Trophoblast cell (in vitro differentiated cells and primary cell): ENCODE data around the gene RNF180.

Source experiments
- DNase-seq, 2 donors: peaks; one replicate each; pipeline ENCODE4 v3.0.0-alpha.2; 2016
- H2AFZ ChIP-seq: 2 replicates; pipeline ENCODE4 v1.6.1; 2013; ENCODE audit warnings: low read length, moderate library complexity, mild to moderate bottlenecking; ENCODE audit not compliant: insufficient read depth, poor library complexity
- H2AK5ac ChIP-seq: 2 replicates; pipeline ENCODE4 v1.6.1; 2013; ENCODE audit warnings: mild to moderate bottlenecking, low read length
- H2BK120ac ChIP-seq: 2 replicates; pipeline ENCODE4 v1.6.1; 2013; ENCODE audit warnings: low read length, mild to moderate bottlenecking, moderate library complexity; ENCODE audit not compliant: insufficient read depth, poor library complexity
- H2BK12ac ChIP-seq: 2 replicates; pipeline ENCODE4 v1.6.1; 2013; ENCODE audit warnings: mild to moderate bottlenecking, low read length, moderate library complexity
- H2BK5ac ChIP-seq: 2 replicates; pipeline ENCODE4 v1.6.1; 2013; ENCODE audit warnings: low read length, low read depth, moderate library complexity, mild to moderate bottlenecking; ENCODE audit not compliant: poor library complexity
- H3K14ac ChIP-seq: 2 replicates; pipeline ENCODE4 v1.6.1; 2013; ENCODE audit warnings: mild to moderate bottlenecking, low read length
- H3K18ac ChIP-seq: 2 replicates; pipeline ENCODE4 v1.6.1; 2013; ENCODE audit warnings: mild to moderate bottlenecking, low read length
- H3K23ac ChIP-seq: 2 replicates; pipeline ENCODE4 v1.6.1; 2013; ENCODE audit warnings: low read length
- H3K27ac ChIP-seq: 2 replicates; pipeline ENCODE4 v1.5.1; 2013; ENCODE audit warnings: low read depth, mild to moderate bottlenecking, inconsistent platforms, low read length, moderate library complexity
- H3K27me3 ChIP-seq: 2 replicates; pipeline ENCODE4 v1.6.1; 2013; ENCODE audit warnings: inconsistent platforms, mild to moderate bottlenecking, low read length, moderate library complexity; ENCODE audit not compliant: insufficient read depth
- H3K36me3 ChIP-seq, 2 experiments: 1 replicate in 1 of 2; 2 replicates in 1 of 2; pipeline ENCODE4 v1.6.1; 2013; ENCODE audit warnings: low read length in 2 of 2, mild to moderate bottlenecking in 2 of 2, moderate library complexity in 1 of 2; ENCODE audit not compliant: insufficient read depth in 2 of 2, control insufficient read depth in 1 of 2
- H3K4ac ChIP-seq: 2 replicates; pipeline ENCODE4 v1.6.1; 2013; ENCODE audit warnings: low read depth, mild to moderate bottlenecking, low read length, moderate library complexity
- H3K4me1 ChIP-seq, 2 experiments: 1 replicate in 1 of 2; 2 replicates in 1 of 2; pipeline ENCODE4 v1.6.1; 2013; ENCODE audit warnings: low read length in 2 of 2, mild to moderate bottlenecking in 2 of 2, moderate library complexity in 1 of 2; ENCODE audit not compliant: insufficient read depth in 2 of 2, control insufficient read depth in 1 of 2
- H3K4me2 ChIP-seq: 2 replicates; pipeline ENCODE4 v1.6.1; 2013; ENCODE audit warnings: inconsistent platforms, mild to moderate bottlenecking, low read length, moderate library complexity
- H3K4me3 ChIP-seq: 2 replicates; pipeline ENCODE4 v1.5.1; 2013; ENCODE audit warnings: mild to moderate bottlenecking, low read depth, low read length, inconsistent platforms
- H3K79me1 ChIP-seq: one replicate; pipeline ENCODE4 v1.6.1; 2013; ENCODE audit warnings: low read length
- H3K79me2 ChIP-seq: 2 replicates; pipeline ENCODE4 v1.6.1; 2013; ENCODE audit warnings: low read length, mild to moderate bottlenecking; ENCODE audit not compliant: control insufficient read depth, insufficient read depth, poor library complexity
- H3K9ac ChIP-seq: 2 replicates; pipeline ENCODE4 v1.6.1; 2013; ENCODE audit warnings: mild to moderate bottlenecking, low read length
- H3K9me3 ChIP-seq: 2 replicates; pipeline ENCODE4 v1.6.1; 2013; ENCODE audit warnings: low read depth, mild to moderate bottlenecking, control low read depth, inconsistent platforms, low read length; ENCODE audit not compliant: insufficient read depth
- H4K12ac ChIP-seq: 2 replicates; pipeline ENCODE4 v1.6.1; 2013; ENCODE audit warnings: low read depth, mild to moderate bottlenecking, low read length, moderate library complexity
- H4K8ac ChIP-seq: 2 replicates; pipeline ENCODE4 v1.6.1; 2013; ENCODE audit warnings: low read depth, mild to moderate bottlenecking, low read length, moderate library complexity
- H4K91ac ChIP-seq: one replicate; pipeline ENCODE4 v1.6.1; 2013; ENCODE audit warnings: low read depth, mild to moderate bottlenecking, low read length, moderate library complexity
- WGBS: extraction: QIAGEN DNeasy Blood & Tissue Kit; methylation state at CpG from one replicate; pipeline ENCODE4 v1.1.7; 2013; ENCODE audit warnings: missing lambda C conversion rate; ENCODE audit not compliant: insufficient read length, insufficient coverage; ENCODE audit errors: extremely low coverage; 5-methylcytosine and 5-hydroxymethylcytosine counted together

Gene RNF180

DNA sequence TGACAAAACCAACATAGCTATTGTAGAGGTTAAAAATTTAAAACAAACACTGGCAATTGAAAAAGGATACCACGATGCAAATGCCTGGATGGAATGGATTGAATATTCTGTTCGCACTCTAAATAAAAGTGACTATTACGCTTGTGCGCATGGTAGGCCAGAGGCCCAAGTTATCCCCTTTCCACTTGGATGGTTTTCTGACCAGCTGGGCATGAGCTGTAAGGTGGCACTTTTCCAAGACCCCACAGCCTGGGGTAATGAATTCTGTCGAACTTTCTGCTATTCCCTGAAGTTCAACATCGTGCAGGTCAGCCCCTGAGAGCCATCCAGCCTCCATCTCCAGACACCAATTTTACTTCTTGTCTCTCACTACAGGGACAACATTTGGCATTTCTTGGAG is 5.4 kb upstream of the RNF180 start:
- Histone ChIP-seq H3K18ac (no peak overlapping the region), H3K79me1 (no peaks in the 10 kb centered on the region), H3K4me2 (no peak overlapping the region), H3K36me3 (no peaks in the 10 kb centered on the region), H2BK12ac (no peak overlapping the region), H2AK5ac (no peak overlapping the region), H2AFZ (no peak overlapping the region), H3K4ac (no peak overlapping the region), H3K4me1 (no peaks in the 10 kb centered on the region), H3K4me3 (no peak overlapping the region), H4K91ac (no peak overlapping the region), H2BK5ac (no peak overlapping the region), H3K23ac (no peak overlapping the region), H3K27ac (no peak overlapping the region), H4K8ac (no peak overlapping the region), H2BK120ac (no peak overlapping the region), H3K9ac (no peak overlapping the region), H3K14ac (no peak overlapping the region), H3K9me3 (no peaks in the 10 kb centered on the region), H3K79me2 (no peaks in the 10 kb centered on the region), H4K12ac (no peak overlapping the region), H3K27me3 (peaks cover 3% of the 10 kb centered on the region)
- no peak for DNase-seq
- WGBS = no CpG with 5 or more reads among the region's 6 CpGs

DNA sequence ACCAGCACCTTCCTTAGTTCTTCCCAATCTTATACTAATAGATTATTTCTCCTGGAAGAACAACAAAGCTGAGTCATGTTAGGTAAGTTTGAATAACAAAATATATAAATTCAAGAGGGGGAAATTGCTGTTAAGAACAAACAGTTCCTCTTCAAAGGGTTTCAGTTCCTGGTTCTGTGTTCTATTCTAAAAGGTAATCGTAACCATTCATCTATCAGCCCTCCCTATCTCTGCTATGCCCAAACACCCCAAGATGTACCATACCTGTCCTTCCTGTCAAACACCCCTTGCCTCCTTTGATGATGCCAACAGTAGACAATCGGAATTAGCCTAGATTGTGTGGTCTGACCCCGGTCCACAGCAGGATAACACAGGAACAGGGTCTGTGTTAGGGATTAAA is 4.2 kb upstream of the RNF180 start:
- Histone ChIP-seq H3K9ac (no peak overlapping the region), H2AK5ac (no peak overlapping the region), H3K4me3 (no peak overlapping the region), H4K8ac (no peak overlapping the region), H3K79me2 (peaks cover 7% of the 10 kb centered on the region), H3K79me1 (peaks cover 6% of the 10 kb centered on the region), H3K14ac (no peak overlapping the region), H2BK12ac (no peak overlapping the region), H4K12ac (no peak overlapping the region), H4K91ac (no peak overlapping the region), H3K4ac (no peak overlapping the region), H3K27ac (no peak overlapping the region), H3K4me2 (no peak overlapping the region), H2BK120ac (no peak overlapping the region), H3K9me3 (no peaks in the 10 kb centered on the region), H3K36me3 (no peaks in the 10 kb centered on the region), H2BK5ac (no peak overlapping the region), H3K4me1 (no peaks in the 10 kb centered on the region), H2AFZ (no peak overlapping the region), H3K18ac (no peak overlapping the region), H3K27me3 (peaks cover 8% of the 10 kb centered on the region), H3K23ac (no peak overlapping the region)
- WGBS = no CpG with 5 or more reads among the region's 3 CpGs
- no peak for DNase-seq

DNA sequence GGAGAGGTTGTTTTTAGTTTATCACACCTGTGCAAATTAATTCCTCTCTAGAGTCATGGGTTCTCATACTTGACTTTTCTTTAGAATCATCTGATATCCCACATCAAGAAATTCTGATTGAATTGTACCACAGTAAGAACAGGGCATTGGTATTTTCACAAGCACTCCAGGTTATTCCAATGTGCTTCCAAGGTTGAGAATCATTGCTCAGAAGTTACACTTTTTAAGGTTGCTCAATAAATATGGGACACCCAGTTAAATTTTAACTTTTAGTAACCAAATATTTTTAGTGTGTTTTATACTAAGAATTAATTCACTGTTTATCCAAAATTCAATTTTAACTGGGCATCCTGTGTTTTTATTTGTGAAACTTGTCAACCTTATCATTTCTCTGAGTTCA is 2.5 kb upstream of the RNF180 start:
- Histone ChIP-seq H3K79me2 (peaks cover 7% of the 10 kb centered on the region), H3K4ac (no peak overlapping the region), H4K91ac (no peak overlapping the region), H3K79me1 (peaks cover 6% of the 10 kb centered on the region), H2BK120ac (no peak overlapping the region), H3K27me3 (peaks cover 8% of the 10 kb centered on the region), H3K14ac (no peak overlapping the region), H3K9me3 (no peaks in the 10 kb centered on the region), H3K36me3 (no peaks in the 10 kb centered on the region), H2BK12ac (no peak overlapping the region), H3K18ac (no peak overlapping the region), H4K12ac (no peak overlapping the region), H2AFZ (no peak overlapping the region), H3K27ac (no peak overlapping the region), H3K4me3 (no peak overlapping the region), H3K4me2 (no peak overlapping the region), H2BK5ac (no peak overlapping the region), H4K8ac (no peak overlapping the region), H3K23ac (no peak overlapping the region), H3K4me1 (no peaks in the 10 kb centered on the region), H2AK5ac (no peak overlapping the region), H3K9ac (no peak overlapping the region)
- DNase-seq = no peak

DNA sequence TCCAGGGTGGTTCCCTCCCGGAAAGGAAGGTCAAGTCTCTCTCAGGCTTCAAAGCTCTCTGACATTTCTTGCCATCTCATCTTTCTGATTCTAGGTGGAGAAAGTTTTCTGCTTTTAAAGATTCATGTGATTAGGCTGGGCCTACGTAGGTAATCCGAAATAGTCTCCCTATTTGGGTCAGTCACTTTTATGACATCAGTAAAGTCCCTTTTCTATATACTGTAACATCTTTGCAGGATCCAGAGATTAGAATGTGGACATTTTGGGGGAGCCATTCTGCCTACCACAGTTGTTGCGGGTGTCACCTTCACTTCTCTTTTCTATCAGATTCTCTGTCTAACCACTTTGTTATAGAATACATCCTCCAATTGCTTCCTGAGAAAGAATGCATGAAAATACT is 1.9 kb upstream of the RNF180 start:
- Histone ChIP-seq H3K79me2 (peaks cover 7% of the 10 kb centered on the region), H2AFZ (no peak overlapping the region), H3K4ac (no peak overlapping the region), H3K4me1 (no peaks in the 10 kb centered on the region), H4K91ac (no peak overlapping the region), H3K27ac (no peak overlapping the region), H3K23ac (no peak overlapping the region), H3K4me3 (no peak overlapping the region), H2BK5ac (no peak overlapping the region), H3K14ac (no peak overlapping the region), H3K4me2 (no peak overlapping the region), H3K36me3 (no peaks in the 10 kb centered on the region), H3K9ac (no peak overlapping the region), H3K27me3 (peaks cover 8% of the 10 kb centered on the region), H2AK5ac (no peak overlapping the region), H3K18ac (no peak overlapping the region), H3K79me1 (peaks cover 6% of the 10 kb centered on the region), H4K12ac (no peak overlapping the region), H4K8ac (no peak overlapping the region), H2BK12ac (no peak overlapping the region), H3K9me3 (no peaks in the 10 kb centered on the region), H2BK120ac (no peak overlapping the region)
- no CpG with 5 or more reads among the region's 4 CpGs for WGBS
- DNase-seq = no peak
